HEK293T (cell line): ENCODE measurements around the gene BLTP2.

Experiments
- CTCF ChIA-PET: fragments of 350-600 bp; formaldehyde crosslinking; extraction: SDS; loops from one replicate; lab custom pipeline; 2021; ENCODE audit warnings: antibody characterized with exemption, inconsistent platforms; lab: Yijun Ruan, JAX
- POLR2A ChIA-PET: fragments of 350-600 bp; formaldehyde crosslinking; extraction: SDS; loops from one replicate; lab custom pipeline; 2020; ENCODE audit warnings: antibody characterized with exemption, inconsistent platforms; lab: Yijun Ruan, JAX
- DNase-seq: peaks from one replicate; pipeline ENCODE4 v3.0.0; 2012; ENCODE audit warnings: mixed read lengths; ENCODE audit errors: extremely low spot score
- ARNT ChIP-seq: fragments of 450-650 bp; IDR thresholded peaks from 2 replicates; pipeline ENCODE4 v1.6.1; 2017; ENCODE audit warnings: mild to moderate bottlenecking
- BHLHE40 ChIP-seq: fragments of 450-650 bp; IDR thresholded peaks from 2 replicates; pipeline ENCODE4 v1.6.1; 2016; ENCODE audit warnings: mild to moderate bottlenecking, moderate library complexity, borderline replicate concordance
- CTBP1 ChIP-seq: fragments of 450-650 bp; IDR thresholded peaks from 2 replicates; pipeline ENCODE4 v1.6.1; 2016; ENCODE audit warnings: borderline replicate concordance
- ELF4 ChIP-seq: fragments of 450-650 bp; IDR thresholded peaks from 2 replicates; pipeline ENCODE4 v1.6.1; 2017; ENCODE audit warnings: antibody characterized with exemption
- FOXA1 ChIP-seq: fragments of 450-650 bp; IDR thresholded peaks from 2 replicates; pipeline ENCODE4 v1.6.1; 2016; ENCODE audit warnings: mild to moderate bottlenecking
- FOXK2 ChIP-seq: fragments of 450-650 bp; IDR thresholded peaks from 2 replicates; pipeline ENCODE4 v1.6.1; 2016; ENCODE audit warnings: mild to moderate bottlenecking
- FOXM1 ChIP-seq: fragments of 450-650 bp; IDR thresholded peaks from 2 replicates; pipeline ENCODE4 v1.6.1; 2017; ENCODE audit warnings: mild to moderate bottlenecking, borderline replicate concordance
- HDGF ChIP-seq: fragments of 450-650 bp; IDR thresholded peaks from 2 replicates; pipeline ENCODE4 v1.6.1; 2017; ENCODE audit warnings: antibody characterized with exemption, borderline replicate concordance
- L3MBTL2 ChIP-seq: fragments of 450-650 bp; conservative IDR thresholded peaks from 2 replicates; pipeline ENCODE4 v1.6.1; 2016; ENCODE audit warnings: mild to moderate bottlenecking
- LEF1 ChIP-seq: fragments of 450-650 bp; IDR thresholded peaks from 2 replicates; pipeline ENCODE4 v1.6.1; 2017; ENCODE audit warnings: mild to moderate bottlenecking, borderline replicate concordance
- NFRKB ChIP-seq: fragments of 450-650 bp; IDR thresholded peaks from 2 replicates; pipeline ENCODE4 v1.6.1; 2016; ENCODE audit warnings: mild to moderate bottlenecking, moderate library complexity
- SP1 ChIP-seq: fragments of 450-650 bp; IDR thresholded peaks from 2 replicates; pipeline ENCODE4 v1.6.1; 2017
- SUZ12 ChIP-seq: fragments of 450-650 bp; IDR thresholded peaks from 2 replicates; pipeline ENCODE4 v1.6.1; 2016; ENCODE audit warnings: mild to moderate bottlenecking
- TARDBP ChIP-seq: fragments of 450-650 bp; IDR thresholded peaks from 2 replicates; pipeline ENCODE4 v1.6.1; 2016
- ZNF384 ChIP-seq: fragments of 450-650 bp; IDR thresholded peaks from 2 replicates; pipeline ENCODE4 v1.6.1; 2016
- TF ChIP-seq, protein P1 (sequence below): fragments of 450-650 bp; IDR thresholded peaks from 2 replicates; pipeline ENCODE4 v1.6.1; 2016

The BLTP2 gene

DNA sequence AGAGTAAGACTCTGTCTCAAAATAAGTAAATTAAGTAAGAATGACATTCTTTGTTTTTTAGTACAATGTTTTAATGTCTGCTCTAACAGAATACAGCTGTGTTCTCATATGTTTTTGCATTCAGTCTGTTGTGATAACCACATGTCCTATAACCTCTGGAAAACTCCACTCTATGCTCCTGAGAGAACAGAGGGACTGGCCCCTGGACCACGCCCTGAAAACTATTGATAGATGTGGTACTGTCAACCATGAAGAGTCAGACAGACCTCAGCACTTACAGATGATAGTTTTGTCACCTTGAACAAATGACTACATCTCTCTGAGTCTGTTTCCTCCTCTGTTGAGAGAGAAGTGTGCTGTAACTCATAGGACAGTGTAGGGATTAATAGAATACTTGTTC is 25.0 kb upstream of the BLTP2 start:
- POLR2A ChIA-PET: no interaction called here
- TF ChIP-seq BHLHE40 (no peak), TARDBP (no peak), NFRKB (no peak), CTBP1 (no peak), SP1 (no peak), ELF4 (no peak), FOXK2 (no peak), ARNT (no peak), SUZ12 (no peak), HDGF (no peak), LEF1 (no peak), L3MBTL2 (no peak), FOXA1 (no peak), ZNF384 (no peak)
- TF ChIP-seq, protein P1, sequence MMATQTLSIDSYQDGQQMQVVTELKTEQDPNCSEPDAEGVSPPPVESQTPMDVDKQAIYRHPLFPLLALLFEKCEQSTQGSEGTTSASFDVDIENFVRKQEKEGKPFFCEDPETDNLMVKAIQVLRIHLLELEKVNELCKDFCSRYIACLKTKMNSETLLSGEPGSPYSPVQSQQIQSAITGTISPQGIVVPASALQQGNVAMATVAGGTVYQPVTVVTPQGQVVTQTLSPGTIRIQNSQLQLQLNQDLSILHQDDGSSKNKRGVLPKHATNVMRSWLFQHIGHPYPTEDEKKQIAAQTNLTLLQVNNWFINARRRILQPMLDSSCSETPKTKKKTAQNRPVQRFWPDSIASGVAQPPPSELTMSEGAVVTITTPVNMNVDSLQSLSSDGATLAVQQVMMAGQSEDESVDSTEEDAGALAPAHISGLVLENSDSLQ: no peak
- CTCF ChIA-PET: no interaction called here
- DNase-seq: no peak

DNA sequence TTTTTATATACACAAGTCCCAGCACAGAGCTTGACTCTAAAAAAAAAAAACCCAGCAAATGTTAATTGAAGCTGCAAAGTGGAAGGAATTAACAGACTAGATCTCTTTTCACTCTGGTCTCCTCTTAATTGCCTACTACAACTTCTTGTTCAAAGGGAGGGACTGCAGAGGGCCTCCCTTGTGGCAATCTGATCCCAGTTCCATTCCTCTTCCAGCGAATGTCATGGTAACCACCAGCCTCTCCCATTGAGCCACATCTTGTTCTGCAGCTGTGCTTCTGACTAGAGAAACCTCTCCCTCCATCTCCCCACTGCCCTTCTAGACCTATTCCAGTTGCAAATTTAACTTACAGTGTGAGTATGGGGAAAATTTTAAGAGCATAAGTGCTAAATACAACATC is 22.9 kb upstream of the BLTP2 start:
- no peak for DNase-seq
- CTCF ChIA-PET: no interaction called here
- POLR2A ChIA-PET: interaction anchor here (1.5 to 1.8 kb wide), 3 partner anchors 23 to 52 kb away, joined by 4 to 8 read pairs (median 5); partner anchors contain the start of genes BLTP2, PROCA1 and RPL23A
- no peak for TF ChIP-seq SUZ12
- no peak for TF ChIP-seq ELF4
- TF ChIP-seq FOXA1: no peak
- TF ChIP-seq, protein P1: no peak
- TF ChIP-seq NFRKB: no peak
- TF ChIP-seq TARDBP: no peak
- no peak for TF ChIP-seq CTBP1
- no peak for TF ChIP-seq HDGF
- no peak for TF ChIP-seq BHLHE40
- no peak for TF ChIP-seq ZNF384
- TF ChIP-seq FOXM1: no peak
- TF ChIP-seq SP1: no peak
- no peak for TF ChIP-seq LEF1
- TF ChIP-seq ARNT: no peak
- no peak for TF ChIP-seq L3MBTL2
- TF ChIP-seq FOXK2: no peak

DNA sequence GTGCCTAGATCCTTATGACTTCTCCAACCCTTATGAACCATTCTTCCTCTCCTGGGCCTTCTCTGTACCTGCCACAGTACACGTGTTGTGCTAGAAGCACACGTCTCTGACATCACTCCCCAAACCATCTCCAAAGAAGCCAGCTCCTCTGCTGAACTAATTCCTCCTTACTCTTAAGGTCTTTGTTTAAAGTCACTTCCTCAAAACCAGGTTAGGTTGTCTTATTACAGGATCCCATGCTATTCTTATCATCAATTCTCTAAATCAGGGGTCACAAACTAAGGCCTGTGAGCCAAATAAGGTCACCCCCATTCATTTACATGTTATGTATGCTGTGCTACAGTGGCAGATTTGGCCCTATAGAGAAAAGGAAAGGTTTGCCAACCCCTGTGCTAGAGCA is 21.0 kb upstream of the BLTP2 start:
- DNase-seq: no peak
- no peak for TF ChIP-seq SUZ12
- TF ChIP-seq, protein P1: no peak
- TF ChIP-seq NFRKB: no peak
- no peak for TF ChIP-seq L3MBTL2
- no peak for TF ChIP-seq SP1
- TF ChIP-seq HDGF: no peak
- no peak for TF ChIP-seq ZNF384
- TF ChIP-seq FOXA1: no peak
- TF ChIP-seq TARDBP: no peak
- TF ChIP-seq BHLHE40: no peak
- no peak for TF ChIP-seq ELF4
- TF ChIP-seq FOXK2: no peak
- no peak for TF ChIP-seq ARNT
- TF ChIP-seq FOXM1: no peak
- no peak for TF ChIP-seq CTBP1
- no peak for TF ChIP-seq LEF1
- ChIA-PET CTCF (no interaction called here), POLR2A (interaction anchor here (0.9 to 1.2 kb wide), 2 partner anchors 9 to 45 kb away, joined by 3 to 4 read pairs; no protein-coding TSS in a partner anchor)

DNA sequence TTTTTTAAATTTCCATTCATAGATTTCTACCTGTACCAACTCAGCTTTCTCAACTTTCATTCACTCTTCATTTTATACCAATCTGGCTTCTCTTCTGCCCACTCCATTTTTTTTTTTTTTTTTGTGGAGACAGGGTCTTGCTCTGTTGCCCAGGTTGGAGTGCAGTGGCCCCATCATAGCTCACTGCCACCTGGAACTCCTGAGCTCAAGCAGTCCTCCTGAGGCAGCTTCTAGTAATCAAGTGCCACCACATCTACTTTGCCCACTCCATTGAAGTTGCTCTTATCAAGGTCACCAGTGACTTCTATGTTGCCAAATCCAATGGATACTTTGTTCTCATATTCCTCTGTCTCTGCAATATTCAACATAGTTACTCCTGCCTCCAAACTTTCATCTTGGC is 18.8 kb upstream of the BLTP2 start:
- TF ChIP-seq, protein P1: no peak
- no peak for TF ChIP-seq FOXM1
- no peak for TF ChIP-seq NFRKB
- no peak for TF ChIP-seq SUZ12
- no peak for TF ChIP-seq LEF1
- no peak for TF ChIP-seq ZNF384
- no peak for TF ChIP-seq SP1
- no peak for TF ChIP-seq BHLHE40
- no peak for TF ChIP-seq TARDBP
- no peak for TF ChIP-seq CTBP1
- no peak for TF ChIP-seq L3MBTL2
- no peak for TF ChIP-seq ELF4
- DNase-seq: no peak
- ChIA-PET POLR2A (interaction anchor here (2.4 to 4.1 kb wide), 4 partner anchors 19 to 63 kb away, joined by 21 to 94 read pairs (median 26); partner anchors contain the start of genes BLTP2, NEK8, PROCA1 and RPL23A), CTCF (no interaction called here)

DNA sequence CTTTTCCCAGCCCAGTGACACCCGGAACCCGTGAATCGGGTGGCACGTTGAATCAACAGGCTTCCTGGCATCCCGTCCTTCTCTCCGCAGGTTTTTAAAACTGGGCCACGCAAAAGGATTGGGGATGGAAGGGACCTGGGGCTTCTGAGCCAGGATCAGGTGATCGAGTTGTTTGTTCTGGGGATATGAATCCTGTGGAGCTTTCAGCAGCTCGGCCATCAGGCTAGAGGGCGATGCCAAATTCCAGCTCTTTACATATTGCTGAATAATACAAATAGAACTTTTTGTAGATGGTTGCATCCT is 17.5 kb upstream of the BLTP2 start:
- DNase-seq: peak; percentile 17

More for the DNA sequence above, 17.5 kb upstream of the BLTP2 start:
- ChIA-PET POLR2A (interaction anchor here (1.0 to 4.1 kb wide), 12 partner anchors 9 to 64 kb away, joined by 3 to 94 read pairs (median 7); partner anchors contain the start of genes BLTP2, NEK8, PROCA1 and RPL23A), CTCF (interaction anchor here (0.6 to 1.9 kb wide), 3 partner anchors 16 to 386 kb away, joined by 3 to 8 read pairs (median 3); no protein-coding TSS in a partner anchor)
- TF ChIP-seq FOXA1: no peak
- no peak for TF ChIP-seq ZNF384
- TF ChIP-seq FOXK2: no peak
- no peak for TF ChIP-seq SP1
- no peak for TF ChIP-seq ELF4
- no peak for TF ChIP-seq TARDBP
- TF ChIP-seq LEF1: no peak
- no peak for TF ChIP-seq FOXM1
- TF ChIP-seq L3MBTL2: no peak
- no peak for TF ChIP-seq ARNT
- TF ChIP-seq, protein P1: no peak
- no peak for TF ChIP-seq NFRKB
- TF ChIP-seq BHLHE40: no peak
- no peak for TF ChIP-seq CTBP1
- no peak for TF ChIP-seq SUZ12
- TF ChIP-seq HDGF: no peak
